Panc1 (cell line): ENCODE data around the gene MRPL54.

Experiments used
- CTCF ChIP-seq: fragments of 450-650 bp; IDR thresholded peaks from 2 replicates; pipeline ENCODE4 v1.5.1; 2017; ENCODE audit warnings: mild to moderate bottlenecking
- POLR2AphosphoS5 ChIP-seq: IDR thresholded peaks from 2 replicates; pipeline ENCODE4 v1.6.1; 2012; ENCODE audit warnings: mild to moderate bottlenecking, low read depth, low read length, moderate library complexity
- REST ChIP-seq, 2 experiments: IDR thresholded peaks; 2 replicates each; pipeline ENCODE4 v1.6.1; 2011 to 2012; ENCODE audit warnings: low read depth in 2 of 2, control low read depth in 1 of 2, low read length in 1 of 2, mild to moderate bottlenecking in 1 of 2, moderate library complexity in 1 of 2; ENCODE audit not compliant: insufficient read depth in 1 of 2
- SIN3A ChIP-seq: IDR thresholded peaks from 2 replicates; pipeline ENCODE4 v1.6.1; 2012; ENCODE audit warnings: low read depth, mild to moderate bottlenecking, low read length, moderate library complexity, borderline replicate concordance; ENCODE audit not compliant: insufficient read depth
- TCF7L2 ChIP-seq: IDR thresholded peaks from 2 replicates; pipeline ENCODE4 v1.6.1; 2011; ENCODE audit warnings: mild to moderate bottlenecking, low read depth, low read length, inconsistent platforms

GRCh38 chr19:3734310-3734600, 28.2 kb upstream of the MRPL54 start:
- no peak for TF ChIP-seq CTCF
- no peak for TF ChIP-seq SIN3A
- no peak for TF ChIP-seq REST (IDR thresholded peaks at IDR 0.05; ENCODE audit: insufficient read depth in 1 of 2, low read depth in 2 of 2, low read length in 1 of 2)
- no peak for TF ChIP-seq POLR2AphosphoS5
- no peak for TF ChIP-seq TCF7L2
